K562 (cell line): ENCODE measurements around the gene UCK1. TPM values are rescaled to one million over a fixed set of nuclear protein-coding genes. Genes with fewer than 3 reads are reported as not detected.

ENCODE experiments used
- ATAC-seq: fragments of 200-7000 bp; cut with Tn5 transposase; 3 replicates; pipeline ENCODE4 v1.9.1; 2020; ENCODE audit warnings: moderate library complexity
- BruUV-seq: library from RNA; stranded (reverse); fragments of 400-500 nt; replicated peaks from 2 replicates; lab custom pipeline; 2021; lab: Mats Ljungman, UMichigan
- CTCF ChIA-PET: fragments of 300-600 bp; formaldehyde crosslinking; extraction: SDS; loops from one replicate; lab custom pipeline; 2021; ENCODE audit warnings: low intra/inter-chr PET ratio; lab: Yijun Ruan, JAX
- POLR2A ChIA-PET: fragments of 300-600, 350-650 bp; sonication (Branson Sonifier 250); formaldehyde crosslinking; extraction: SDS; loops from one replicate; lab custom pipeline; 2021; ENCODE audit warnings: antibody characterized with exemption, inconsistent platforms; lab: Yijun Ruan, JAX
- DNase-seq, 4 experiments: peaks; one replicate each; pipeline versions ENCODE4 v3.0.0 to v3.0.0-alpha.2; 2011 to 2018; ENCODE audit warnings: low spot score in 3 of 4, mixed read lengths in 3 of 4; ENCODE audit errors: extremely low read depth in 1 of 4
- FAIRE-seq: peaks from 2 replicates; lab custom pipeline; 2011; peaks lifted over from hg19 to GRCh38; lab: Jason Lieb, UNC
- H2AFZ ChIP-seq: 2 replicates; pipeline ENCODE4 v1.6.0; 2011; ENCODE audit warnings: low read depth, low read length, control low read depth, inconsistent platforms
- H3K27ac ChIP-seq: fragments of 200-600 bp; 3 replicates; pipeline ENCODE4 v1.8.0; 2011; ENCODE audit warnings: low read depth, mild to moderate bottlenecking, control low read depth, inconsistent platforms, low read length, moderate library complexity, mixed read lengths; ENCODE audit errors: extremely low read depth
- H3K27me3 ChIP-seq, 2 experiments: fragments of 300-600 bp in 1 of 2; 2 replicates in 1 of 2; 3 replicates in 1 of 2; pipeline versions ENCODE4 v1.6.0 to v1.8.0; 2011; ENCODE audit warnings: inconsistent platforms in 2 of 2, low read length in 2 of 2, mild to moderate bottlenecking in 1 of 2, mixed read lengths in 1 of 2, moderate library complexity in 1 of 2; ENCODE audit not compliant: control insufficient read depth in 2 of 2, insufficient read depth in 2 of 2
- H3K36me3 ChIP-seq: fragments of 300-600 bp; 3 replicates; pipeline ENCODE4 v1.8.0; 2011; ENCODE audit warnings: mild to moderate bottlenecking, low read length, inconsistent platforms; ENCODE audit not compliant: control insufficient read depth, insufficient read depth
- H3K4me1 ChIP-seq, 2 experiments: fragments of 200-600 bp in 1 of 2; replicated peaks in 1 of 2; 2 replicates in 1 of 2; 3 replicates in 1 of 2; pipeline versions ENCODE4 v1.5.1 to v1.8.0; 2011; ENCODE audit warnings: inconsistent platforms in 2 of 2, low read length in 2 of 2, mild to moderate bottlenecking in 1 of 2, mixed read lengths in 1 of 2, moderate library complexity in 1 of 2; ENCODE audit not compliant: control insufficient read depth in 2 of 2, insufficient read depth in 2 of 2
- H3K4me2 ChIP-seq: 2 replicates; pipeline ENCODE4 v1.6.1; 2011; ENCODE audit warnings: low read length, control low read depth, inconsistent platforms, mixed read lengths; ENCODE audit not compliant: insufficient read depth
- H3K4me3 ChIP-seq: fragments of 200-600 bp; sonication (generic), shearing (Covaris generic); 2 replicates; pipeline ENCODE4 v1.5.1; 2016; ENCODE audit warnings: control low read depth, inconsistent platforms
- H3K79me2 ChIP-seq: fragments of 200-600 bp; 3 replicates; pipeline ENCODE4 v1.8.0; 2011; ENCODE audit warnings: low read length, inconsistent platforms; ENCODE audit not compliant: control insufficient read depth, insufficient read depth
- H3K9ac ChIP-seq, 2 experiments: 2 replicates each; pipeline versions ENCODE4 v1.6.0 to v1.6.1; 2011; ENCODE audit warnings: low read depth in 2 of 2, low read length in 2 of 2, control low read depth in 1 of 2, inconsistent platforms in 1 of 2, mild to moderate bottlenecking in 1 of 2, mixed read lengths in 1 of 2; ENCODE audit not compliant: insufficient read depth in 1 of 2
- H3K9me1 ChIP-seq: one replicate; pipeline ENCODE4 v1.6.0; 2011; ENCODE audit warnings: inconsistent platforms, mild to moderate bottlenecking, low read length, moderate library complexity; ENCODE audit not compliant: control insufficient read depth, insufficient read depth
- H3K9me3 ChIP-seq: replicated peaks from 2 replicates; pipeline ENCODE4 v1.5.1; 2011; ENCODE audit warnings: low read depth, low read length, inconsistent platforms; ENCODE audit not compliant: control insufficient read depth, insufficient read depth
- H4K20me1 ChIP-seq: replicated peaks from 2 replicates; pipeline ENCODE4 v1.6.1; 2011; ENCODE audit warnings: low read length, inconsistent platforms, mixed read lengths; ENCODE audit not compliant: control insufficient read depth, insufficient read depth
- POLR2A ChIP-seq: fragments of 450-650 bp; conservative IDR thresholded peaks from 2 replicates; pipeline ENCODE4 v1.6.1; 2016
- POLR2AphosphoS2 ChIP-seq: IDR thresholded peaks from 2 replicates; pipeline ENCODE4 v1.6.1; 2012; ENCODE audit warnings: low read length, improper control_type of control experiment
- POLR2G ChIP-seq: fragments of 200-400 bp; formaldehyde crosslinking; IDR thresholded peaks from 2 replicates; pipeline ENCODE4 v1.6.1; 2017; ENCODE audit warnings: low read depth, mild to moderate bottlenecking, antibody characterized with exemption, low read length, moderate library complexity
- SMARCC2 ChIP-seq: fragments of 450-650 bp; IDR thresholded peaks from 2 replicates; pipeline ENCODE4 v1.6.1; 2017; ENCODE audit warnings: antibody characterized with exemption, moderate library complexity, mild to moderate bottlenecking, low read depth
- SUPT5H ChIP-seq: fragments of 450-650 bp; IDR thresholded peaks from 2 replicates; pipeline ENCODE4 v1.6.1; 2016
- WGBS: fragments of 100-300 bp; shearing (Covaris generic); methylation state at CpG from one replicate; pipeline ENCODE4 v1.1.6; 2016; ENCODE audit warnings: low coverage, mixed read lengths; ENCODE audit not compliant: insufficient coverage; ENCODE audit errors: missing lambda C conversion rate; 5-methylcytosine and 5-hydroxymethylcytosine counted together
- in situ Hi-C: fragments of 300-500 bp; cut with MboI; formaldehyde crosslinking; loops from 4 replicates; pipeline ENCODE4 v1.15.0; 2018; ENCODE audit warnings: inconsistent platforms, mixed read lengths
- intact Hi-C: fragments of 100-400 bp; cut with micrococcal nuclease; formaldehyde crosslinking; loops from 2 replicates; pipeline ENCODE4 v1.14.2; 2022
- polyA plus RNA-seq, 8 experiments: library from polyadenylated mRNA; depleted of rRNA in 4 of 8; stranded (reverse) in 5 of 8; unstranded in 3 of 8; fragments of >200 nt; fragmentation: Nextera tagmentation in 2 of 8; fragmentation: Illumina TruSeq in 1 of 8; extraction: Ambion mirVana in 2 of 8; extraction: Trizol in 1 of 8; gene quantifications; 2 replicates each; pipeline versions ENCODE4 v1.2.1 to v1.2.3, GENCODE V29; 2011 to 2014; ENCODE audit warnings: inconsistent platforms in 1 of 8, missing spikeins in 1 of 8
- total RNA-seq, 7 experiments: library from RNA; depleted of rRNA in 6 of 7; stranded (reverse); fragments of >200 nt in 6 of 7; fragmentation: Illumina TruSeq in 2 of 7; extraction: Trizol in 2 of 7; gene quantifications; 2 replicates each; pipeline versions ENCODE4 v1.2.1 to v1.2.3, GENCODE V29; 2011 to 2021; ENCODE audit warnings: low replicate concordance in 1 of 7

The UCK1 gene
- total and polyA plus RNA-seq, 9 of the 15 experiments (the other 6 are each of a cell fraction or from before 2014, with no cell fraction given) = 0.27 to 27.5 (median 16.1) TPM

GRCh38 chr9:131523451-131524435 is 7.3 kb downstream of the UCK1 start:
- in situ Hi-C loops = no loop called here
- peaks cover 93% of the 10 kb centered on the region; the same call in 2 of the 3 replicates for H3K36me3 ChIP-seq
- H3K4me2 ChIP-seq = no peak overlapping the region
- TF ChIP-seq POLR2AphosphoS2 (0 out of 2 replicates have a peak, but pooled peaks have one; percentile 27), SUPT5H (peak; percentile 44; the same call in 1 of the 2 replicates), POLR2G (peak; percentile 62), POLR2A (peak; percentile 49; the same call in 1 of the 2 replicates), SMARCC2 (no peak)
- TF ChIP-seq, all 486 proteins: peak for 4
- H3K79me2 ChIP-seq = no peaks in the 10 kb centered on the region
- WGBS = 83% methylated on average over 26 of the region's 29 CpGs
- intact Hi-C loops = no loop called here
- no peak overlapping the region for H2AFZ ChIP-seq
- no peaks in the 10 kb centered on the region for H3K27me3 ChIP-seq
- H3K9me3 ChIP-seq = no peaks in the 10 kb centered on the region
- ChIA-PET CTCF (no interaction called here), POLR2A (interaction anchor here (0.6 kb wide), 4 partner anchors 111 to 417 kb away, joined by 3 to 4 read pairs (median 3); no protein-coding TSS in a partner anchor)
- H3K4me1 ChIP-seq = peaks cover 0 to 18% of the 10 kb centered on the region in 2 experiments; a peak in 1 of 5 replicates
- H3K9me1 ChIP-seq = no peaks in the 10 kb centered on the region
- no peaks in the 10 kb centered on the region; the same call in 1 of the 2 replicates for H4K20me1 ChIP-seq
- BruUV-seq = no TSS peak
- no peak for DNase-seq
- no peak for FAIRE-seq
- H3K9ac ChIP-seq = peak overlapping the region in 1 of 2 experiments; percentile 48; a peak in 1 of 4 replicates
- peak; percentile 45 for ATAC-seq
- H3K27ac ChIP-seq = no peak overlapping the region
- no peak overlapping the region for H3K4me3 ChIP-seq
